ENCODE results near the gene ASCC1.

Gene ASCC1

DNA sequence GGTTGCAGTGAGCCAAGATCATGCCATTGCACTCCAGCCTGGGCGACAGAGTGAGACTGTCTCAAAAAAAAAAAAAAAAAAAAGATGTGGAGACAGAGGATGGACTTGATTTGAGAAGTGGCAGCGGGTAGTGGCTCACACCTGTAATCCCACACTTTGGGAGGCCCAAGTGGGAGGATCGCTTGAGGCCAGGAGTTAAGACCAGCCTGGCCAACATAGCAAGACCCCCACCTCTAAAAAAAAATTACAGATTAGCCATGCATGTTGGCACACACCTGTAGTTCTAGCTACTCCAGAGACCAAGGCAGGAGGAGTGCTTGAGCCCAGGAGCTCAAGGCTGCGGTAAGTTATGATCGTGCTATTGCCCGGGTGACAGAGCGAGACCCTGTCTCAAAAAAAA lies 24.3 kb upstream of the ASCC1 start:
- Histone ChIP-seq H3K27ac (ENCODE audit: low read depth, low read length) (no peak overlapping the region), H3K4me1 (ENCODE audit: control insufficient read depth, low read length) (peaks cover 25% of the 10 kb centered on the region), H3K4me2 (ENCODE audit: low read length) (no peak overlapping the region), H3K79me2 (ENCODE audit: control insufficient read depth, low read length) (no peaks in the 10 kb centered on the region), H4K20me1 (ENCODE audit: control insufficient read depth, insufficient read depth, low read depth, low read length) (no peaks in the 10 kb centered on the region), H3K9me2 (replicated peaks; ENCODE audit: control insufficient read depth, low read length) (no peaks in the 10 kb centered on the region), H3F3A (ENCODE audit: control insufficient read depth, insufficient read depth) (peaks cover 15% of the 10 kb centered on the region), H3K36me3 (ENCODE audit: control insufficient read depth, low read length) (peaks cover 13% of the 10 kb centered on the region; the same call in 1 of the 2 replicates), H3K27me3 (ENCODE audit: control insufficient read depth, low read length) (no peaks in the 10 kb centered on the region), H3K4me3 (ENCODE audit: low read length) (no peak overlapping the region), H3K9me3 (ENCODE audit: control insufficient read depth, insufficient read depth, low read length) (no peaks in the 10 kb centered on the region)
- TF ChIP-seq EZH2phosphoT487 (IDR thresholded peaks at IDR 0.05; ENCODE audit: borderline replicate concordance, low read length) = no peak
- no peak for TF ChIP-seq CTCF (IDR thresholded peaks at IDR 0.05; ENCODE audit: low read depth, low read length, poor library complexity, severe bottlenecking)

DNA sequence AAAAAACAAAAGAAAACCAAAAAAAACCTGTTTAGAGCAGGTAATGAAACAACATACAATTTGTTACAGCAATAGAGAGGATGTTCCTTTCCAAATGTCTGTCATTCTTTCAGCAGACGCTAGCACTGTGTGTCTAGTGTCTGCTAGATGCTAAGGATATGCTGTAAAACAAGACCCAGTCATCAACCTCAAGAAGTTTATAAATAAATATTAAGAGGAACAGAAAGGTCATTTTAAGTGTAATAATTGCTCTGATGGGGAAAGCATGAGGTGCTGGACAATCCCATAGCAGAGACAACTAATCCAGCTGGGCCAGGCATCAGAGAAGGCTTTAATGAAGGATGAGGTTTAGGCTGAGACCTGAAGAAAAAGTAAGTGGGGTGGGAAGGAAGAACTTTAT lies 23.3 kb upstream of the ASCC1 start:
- peaks cover 18% of the 10 kb centered on the region for H3K36me3 ChIP-seq (ENCODE audit: control insufficient read depth, low read length)
- H3K4me3 ChIP-seq (ENCODE audit: low read length) = no peak overlapping the region
- H3K4me2 ChIP-seq (ENCODE audit: low read length) = no peak overlapping the region
- TF ChIP-seq CTCF (IDR thresholded peaks at IDR 0.05; ENCODE audit: low read depth, low read length, poor library complexity, severe bottlenecking) = no peak
- no peaks in the 10 kb centered on the region for H3K9me3 ChIP-seq (ENCODE audit: control insufficient read depth, insufficient read depth, low read length)
- no peaks in the 10 kb centered on the region for H4K20me1 ChIP-seq (ENCODE audit: control insufficient read depth, insufficient read depth, low read depth, low read length)
- H3K27ac ChIP-seq (ENCODE audit: low read depth, low read length) = no peak overlapping the region
- peaks cover 16% of the 10 kb centered on the region for H3K4me1 ChIP-seq (ENCODE audit: control insufficient read depth, low read length)
- no peaks in the 10 kb centered on the region for H3K79me2 ChIP-seq (ENCODE audit: control insufficient read depth, low read length)
- H3K27me3 ChIP-seq (ENCODE audit: control insufficient read depth, low read length) = no peaks in the 10 kb centered on the region
- peaks cover 13% of the 10 kb centered on the region for H3F3A ChIP-seq (ENCODE audit: control insufficient read depth, insufficient read depth)
- H3K9me2 ChIP-seq (replicated peaks; ENCODE audit: control insufficient read depth, low read length) = no peaks in the 10 kb centered on the region

GRCh38 chr10:72238392-72239175 lies 22.5 kb upstream of the ASCC1 start:
- TF ChIP-seq CTCF (IDR thresholded peaks at IDR 0.05; ENCODE audit: low read depth, low read length, poor library complexity, severe bottlenecking) (no peak), EZH2phosphoT487 (IDR thresholded peaks at IDR 0.05; ENCODE audit: borderline replicate concordance, low read length) (no peak)
- Histone ChIP-seq H3K9me3 (ENCODE audit: control insufficient read depth, insufficient read depth, low read length) (no peaks in the 10 kb centered on the region), H3F3A (ENCODE audit: control insufficient read depth, insufficient read depth) (peaks cover 10% of the 10 kb centered on the region; the same call in 1 of the 2 replicates), H4K20me1 (ENCODE audit: control insufficient read depth, insufficient read depth, low read depth, low read length) (no peaks in the 10 kb centered on the region), H3K36me3 (ENCODE audit: control insufficient read depth, low read length) (peaks cover 23% of the 10 kb centered on the region), H3K9me2 (replicated peaks; ENCODE audit: control insufficient read depth, low read length) (no peaks in the 10 kb centered on the region), H3K4me1 (ENCODE audit: control insufficient read depth, low read length) (peaks cover 7% of the 10 kb centered on the region; the same call in 1 of the 2 replicates), H3K79me2 (ENCODE audit: control insufficient read depth, low read length) (no peaks in the 10 kb centered on the region), H3K27ac (ENCODE audit: low read depth, low read length) (no peak overlapping the region), H3K27me3 (ENCODE audit: control insufficient read depth, low read length) (no peaks in the 10 kb centered on the region), H3K4me2 (ENCODE audit: low read length) (no peak overlapping the region), H3K4me3 (ENCODE audit: low read length) (no peak overlapping the region)
